Glomerular visceral epithelial cell (primary cell): ENCODE measurements around the gene ALG8.

ENCODE experiments used
- DNase-seq: peaks from one replicate; pipeline ENCODE4 v3.0.0-alpha.2; 2016; ENCODE audit errors: extremely low spot score

Gene ALG8

DNA sequence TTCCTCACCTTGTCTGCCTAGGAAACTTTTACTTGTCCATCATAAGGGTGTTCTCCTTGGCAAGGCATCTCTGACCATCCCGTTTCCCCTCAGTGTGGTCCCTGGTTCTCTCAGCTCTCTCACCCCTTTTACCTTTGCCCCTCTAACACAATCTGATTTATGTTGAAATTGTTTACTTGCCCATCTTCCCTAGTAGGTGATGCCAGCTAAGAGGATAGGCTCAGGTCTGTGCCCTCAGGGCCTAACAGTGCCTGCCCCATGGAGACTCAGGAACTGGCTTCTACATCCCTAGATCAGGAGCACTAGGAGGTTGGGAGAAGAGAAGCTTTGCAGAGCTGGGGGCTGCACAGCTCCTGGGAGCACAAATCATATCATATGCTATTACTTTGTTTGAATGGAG lies 21.1 kb upstream of the ALG8 start:
- no peak for DNase-seq

DNA sequence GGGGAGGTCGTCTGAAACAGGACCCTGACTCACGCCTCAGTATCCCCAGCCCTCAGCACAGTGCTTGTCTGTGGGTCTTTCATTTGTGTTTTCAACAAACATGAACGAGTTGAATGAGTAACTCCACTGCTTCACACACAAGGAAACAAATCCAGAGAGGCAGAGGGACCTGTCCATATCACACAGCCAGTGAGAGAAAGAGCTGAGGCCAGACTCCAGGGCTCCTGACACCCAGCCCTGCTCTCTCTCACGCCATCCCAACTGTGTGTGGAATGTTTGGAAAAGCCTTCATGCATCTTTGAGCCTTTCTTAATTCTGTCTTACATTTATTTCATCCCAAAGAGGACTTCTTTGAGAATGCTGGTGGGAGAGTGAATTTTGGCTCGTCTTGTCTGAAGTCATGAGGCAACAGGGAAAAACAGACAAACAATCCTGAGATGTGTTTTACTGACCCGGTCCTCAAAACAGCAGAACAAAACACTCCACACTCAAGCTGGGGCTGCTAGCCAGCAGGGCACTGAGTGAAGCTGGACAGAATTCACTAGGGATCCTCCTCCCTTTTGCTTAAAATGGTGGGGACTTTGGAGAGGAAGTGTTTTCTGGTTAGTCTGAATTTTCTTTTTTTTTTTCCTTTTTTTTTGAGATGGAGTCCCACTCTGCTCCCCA lies 19.7 kb upstream of the ALG8 start:
- DNase-seq: no peak

DNA sequence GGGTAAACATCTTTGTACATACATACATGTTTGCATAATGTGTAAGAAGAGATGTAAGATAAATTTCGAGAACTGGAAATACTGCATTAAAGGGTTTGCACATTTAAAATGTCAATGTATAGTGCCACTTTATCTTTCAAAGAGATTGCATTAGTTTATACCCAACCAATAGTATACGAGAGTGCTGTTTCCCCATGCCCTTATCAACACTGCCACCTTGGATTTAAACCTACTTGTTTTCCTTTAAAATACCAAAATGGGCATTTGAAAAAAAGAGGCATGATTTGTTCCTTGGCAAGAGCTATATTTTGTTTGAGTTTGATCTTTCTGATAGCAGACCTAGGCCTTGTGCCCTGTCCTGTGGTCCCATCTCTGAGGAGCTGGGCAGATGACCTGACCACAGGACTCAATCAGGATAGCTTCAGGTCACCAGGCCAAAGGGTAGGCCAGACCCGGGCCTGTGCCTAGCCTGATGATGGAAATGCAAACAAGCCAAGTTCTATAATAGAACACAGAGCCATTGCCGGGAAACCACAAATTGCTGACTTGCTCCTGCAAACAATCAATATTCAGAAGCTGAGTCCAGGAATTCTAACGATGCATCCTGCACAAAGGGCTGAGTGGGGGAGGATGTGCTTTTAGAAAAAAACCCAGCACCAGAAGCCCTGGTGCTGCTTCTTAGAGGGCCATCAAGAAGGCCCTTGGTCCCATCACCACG lies 16.9 kb upstream of the ALG8 start:
- no peak for DNase-seq

DNA sequence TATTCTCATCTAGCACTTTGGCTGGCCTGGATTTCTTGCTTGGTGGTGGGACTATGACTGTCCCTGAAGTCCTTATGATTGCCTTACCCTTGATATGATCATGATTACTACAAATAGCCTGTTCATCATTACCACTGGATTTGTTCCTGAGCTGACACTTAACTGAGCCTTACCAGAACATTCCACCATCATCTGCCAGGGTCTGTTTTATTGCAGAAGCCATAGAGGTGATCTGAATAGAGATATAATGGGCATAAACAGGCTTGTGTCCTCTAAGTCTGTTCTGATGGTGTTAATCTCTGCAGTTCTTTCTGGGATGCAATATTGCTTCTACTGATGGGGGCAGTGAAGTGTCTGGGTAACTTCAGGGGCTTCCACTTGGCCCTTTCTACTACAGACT lies 12.4 kb upstream of the ALG8 start:
- DNase-seq: no peak

DNA sequence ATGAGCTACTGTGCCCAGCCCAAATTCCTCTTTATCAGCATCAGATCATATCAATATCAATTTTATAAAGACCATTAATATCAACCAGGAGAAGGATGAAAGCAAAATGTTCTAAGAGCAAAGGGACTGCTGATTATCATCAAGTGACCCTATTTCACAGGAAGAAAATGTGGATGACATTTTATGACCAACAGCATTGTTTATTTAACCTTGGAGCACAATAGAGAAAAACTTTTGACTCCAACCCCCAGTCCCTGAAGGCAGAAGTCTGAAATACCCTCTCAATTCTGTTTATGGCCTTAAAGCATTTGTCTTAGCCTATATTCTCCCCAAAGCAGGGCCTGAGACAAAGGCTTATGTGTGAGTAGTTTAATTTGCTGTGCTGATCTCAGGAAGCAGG lies 11.3 kb upstream of the ALG8 start:
- no peak for DNase-seq

DNA sequence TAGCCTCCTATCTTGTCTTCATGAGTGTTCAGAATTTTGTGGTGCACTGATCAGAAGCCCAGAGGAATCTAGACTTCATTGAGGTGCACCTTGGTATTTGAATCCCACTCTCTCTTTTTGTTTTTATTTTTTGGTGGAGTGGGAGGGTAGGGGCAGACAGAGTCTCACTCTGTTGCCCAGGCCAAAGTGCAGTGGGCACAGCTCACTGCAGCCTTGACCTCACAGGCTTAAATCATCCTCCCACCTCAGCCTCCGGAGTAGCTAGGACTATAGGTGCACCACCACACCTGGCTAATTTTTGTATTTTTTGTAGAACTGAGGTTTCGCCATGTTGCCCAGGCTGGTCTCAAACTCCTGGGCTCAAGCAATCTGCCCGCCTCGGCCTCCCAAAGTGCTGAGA lies 10.9 kb upstream of the ALG8 start:
- no peak for DNase-seq

DNA sequence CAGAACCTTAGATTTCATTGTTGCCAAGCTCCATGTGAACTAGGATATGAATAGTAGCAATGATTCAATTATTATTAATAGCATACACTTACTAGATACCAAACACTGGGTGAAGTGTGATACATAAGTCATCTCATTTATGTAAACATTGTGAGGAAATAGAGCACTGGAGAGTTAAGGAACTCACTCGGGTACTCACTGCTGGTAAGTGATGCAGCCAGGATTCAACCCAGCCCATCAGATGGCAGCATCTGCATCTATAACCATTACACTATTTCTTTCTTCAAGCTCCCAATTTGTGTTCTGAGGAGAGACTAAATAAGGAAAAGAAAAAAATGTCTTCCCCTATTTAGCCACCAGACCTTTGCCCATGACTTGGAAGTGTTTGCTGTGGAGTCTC lies 10.2 kb upstream of the ALG8 start:
- DNase-seq: no peak

DNA sequence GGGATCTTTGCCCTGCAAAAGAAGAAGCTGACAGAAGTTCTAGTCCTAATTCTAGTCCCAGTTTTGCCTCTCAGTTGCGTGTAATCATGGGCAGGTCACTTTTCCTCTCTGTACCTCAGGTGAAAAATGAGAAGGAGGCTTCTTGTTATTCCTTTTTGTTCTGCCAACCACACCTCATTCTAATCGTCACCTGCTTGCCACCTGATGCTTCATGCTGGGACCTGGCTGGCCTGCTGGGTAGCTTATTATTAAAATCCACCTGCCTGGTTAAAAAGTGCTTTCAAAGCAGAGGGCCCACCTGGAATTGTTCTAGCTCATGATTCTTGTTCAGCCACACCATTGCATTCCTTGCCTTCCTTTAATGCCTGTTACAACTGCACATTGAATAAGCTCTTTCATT lies 8.4 kb upstream of the ALG8 start:
- no peak for DNase-seq

DNA sequence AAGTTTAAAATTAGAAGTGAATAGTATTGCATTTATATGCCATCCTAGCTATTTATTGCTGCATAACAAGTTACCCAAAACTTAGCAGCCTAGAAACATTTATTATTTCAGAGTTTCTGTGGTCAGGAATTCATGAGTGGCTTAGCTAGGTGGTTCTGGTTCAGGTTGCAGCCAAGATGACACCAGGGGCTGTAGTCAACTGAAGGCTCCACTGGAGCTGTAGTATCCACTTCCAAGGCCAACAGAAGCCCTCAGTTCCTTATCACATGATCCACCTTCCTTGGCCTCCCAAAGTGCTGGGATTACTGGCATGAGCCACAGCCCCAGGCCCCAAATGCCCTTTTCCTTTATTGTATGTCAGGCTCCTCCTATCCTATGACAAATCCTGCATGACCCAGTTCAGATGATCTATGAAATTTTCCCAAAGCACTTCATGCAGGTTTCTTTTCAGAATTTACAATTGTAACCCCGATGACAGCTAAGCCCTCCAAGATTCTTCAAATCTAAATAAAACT lies 6.1 kb upstream of the ALG8 start:
- no peak for DNase-seq

DNA sequence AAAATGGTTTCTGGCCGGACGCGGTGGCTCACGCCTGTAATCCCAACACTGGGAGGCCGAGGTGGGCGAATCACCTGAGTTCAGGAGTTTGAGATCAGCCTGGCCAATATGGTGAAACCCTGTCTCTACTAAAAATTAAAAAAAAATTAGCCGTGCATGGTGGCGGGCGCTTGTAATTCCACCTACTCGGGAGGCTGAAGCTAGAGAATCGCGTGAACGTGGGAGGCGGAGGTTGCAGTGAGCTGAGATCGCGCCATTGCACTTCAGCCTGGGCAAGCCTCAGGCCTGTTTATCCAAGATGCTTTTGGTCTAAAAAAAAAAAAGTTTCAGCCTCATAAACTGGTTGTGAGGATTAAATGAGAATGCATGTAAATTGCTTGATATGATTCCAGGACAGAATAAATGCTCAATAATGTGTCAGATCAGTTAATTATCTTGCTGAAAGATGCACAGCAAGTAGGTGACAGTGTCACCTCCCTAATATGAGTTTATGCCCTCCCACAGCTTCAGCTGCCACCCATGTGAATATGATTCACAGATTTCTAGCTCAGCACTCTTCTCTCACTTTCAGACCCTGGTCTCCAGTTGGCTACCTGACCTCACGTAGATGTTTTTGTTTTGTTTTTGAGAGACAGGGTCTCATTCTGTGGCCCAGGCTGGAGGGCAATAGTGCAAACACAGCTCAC lies 1.1 kb upstream of the ALG8 start:
- no peak for DNase-seq

DNA sequence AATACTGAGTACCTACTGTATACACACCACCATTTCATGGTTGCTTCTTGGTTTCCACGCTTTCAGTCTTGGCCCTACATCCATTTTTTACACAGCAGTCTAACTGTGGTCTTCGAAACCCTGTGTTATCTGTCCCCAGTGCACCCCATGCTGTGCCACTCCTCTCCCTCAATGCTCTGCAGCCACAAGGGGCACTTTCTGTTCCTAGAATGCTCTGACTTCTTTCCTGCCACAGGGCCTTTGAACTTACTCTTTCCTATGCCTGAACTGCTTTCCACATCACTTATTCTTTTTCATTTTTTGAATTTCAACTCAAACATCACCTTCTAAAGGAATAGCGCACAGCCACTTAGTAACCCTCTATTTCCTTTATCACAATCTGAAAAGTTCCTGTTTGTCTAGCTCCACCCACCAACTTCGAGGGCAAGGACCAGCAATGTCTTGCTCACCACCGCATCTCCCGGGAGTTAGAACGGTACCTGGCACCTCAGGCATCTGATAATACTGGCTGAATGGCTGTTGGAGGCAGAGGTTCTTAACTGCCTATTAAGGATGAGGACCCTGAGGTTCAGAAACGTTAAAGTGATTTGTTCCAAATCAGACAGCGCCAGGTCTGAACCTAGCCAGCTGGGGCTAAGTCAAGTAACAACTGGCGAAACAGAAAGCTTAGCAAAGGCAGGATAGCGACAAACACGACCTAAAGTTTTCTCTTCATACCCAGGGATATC lies 568 bp downstream of the ALG8 start:
- DNase-seq: peak; percentile 31

DNA sequence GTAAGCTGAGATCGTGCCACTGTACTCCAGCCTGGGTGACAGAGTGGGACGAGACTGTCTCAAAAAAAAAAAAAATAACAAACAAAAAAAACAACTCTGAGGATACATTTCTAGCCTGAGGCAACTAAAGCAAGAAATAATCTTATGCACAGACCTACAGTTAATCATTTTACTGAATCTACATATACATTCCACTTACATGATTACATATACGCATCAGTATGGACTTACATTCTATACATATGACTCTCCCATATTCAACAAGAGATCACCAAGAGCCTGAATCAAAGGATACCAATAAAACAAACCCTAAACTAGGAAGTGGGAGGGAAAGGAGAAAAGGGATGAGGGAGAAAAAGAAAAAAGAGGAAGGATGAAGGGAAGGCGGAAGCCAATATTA lies 1.1 kb downstream of the ALG8 start:
- DNase-seq: no peak

DNA sequence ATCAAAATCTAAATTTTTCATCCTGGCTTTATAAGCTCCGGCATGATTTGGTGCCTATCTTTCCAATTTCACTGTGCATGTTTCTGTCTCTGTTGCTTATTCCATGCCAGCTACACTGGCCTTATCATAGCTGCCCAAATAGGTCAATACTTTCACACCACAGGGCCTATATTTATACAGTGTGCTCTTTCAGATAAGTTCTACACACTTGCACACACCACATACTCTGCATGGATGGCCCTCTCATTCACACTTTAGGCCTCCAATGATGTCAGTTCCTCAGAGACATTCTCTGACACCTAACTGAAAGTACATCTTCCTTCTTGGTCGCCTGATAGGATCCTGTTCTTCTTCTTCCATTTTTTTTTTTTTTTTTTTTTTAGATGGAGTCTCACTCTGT lies 7.0 kb downstream of the ALG8 start:
- DNase-seq: no peak

DNA sequence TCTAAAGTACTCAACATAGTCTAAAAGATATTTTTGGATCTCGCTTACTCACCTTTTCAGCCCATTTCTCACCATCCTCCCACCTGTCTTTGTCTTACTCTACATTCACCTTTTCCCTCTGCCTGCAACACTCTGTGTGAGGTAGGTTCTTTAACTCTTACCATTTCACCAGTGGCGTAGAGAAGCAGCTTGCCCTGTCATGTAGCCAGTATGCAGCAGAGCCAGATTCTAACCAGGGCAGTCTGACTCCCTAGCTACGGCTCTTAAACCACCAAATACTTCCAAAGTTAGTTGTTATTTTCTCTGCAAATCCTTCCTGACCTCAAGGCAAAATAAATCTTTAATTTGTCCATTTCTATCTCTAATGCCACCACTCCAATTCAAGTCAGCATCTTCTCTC lies 7.5 kb downstream of the ALG8 start:
- DNase-seq: no peak

DNA sequence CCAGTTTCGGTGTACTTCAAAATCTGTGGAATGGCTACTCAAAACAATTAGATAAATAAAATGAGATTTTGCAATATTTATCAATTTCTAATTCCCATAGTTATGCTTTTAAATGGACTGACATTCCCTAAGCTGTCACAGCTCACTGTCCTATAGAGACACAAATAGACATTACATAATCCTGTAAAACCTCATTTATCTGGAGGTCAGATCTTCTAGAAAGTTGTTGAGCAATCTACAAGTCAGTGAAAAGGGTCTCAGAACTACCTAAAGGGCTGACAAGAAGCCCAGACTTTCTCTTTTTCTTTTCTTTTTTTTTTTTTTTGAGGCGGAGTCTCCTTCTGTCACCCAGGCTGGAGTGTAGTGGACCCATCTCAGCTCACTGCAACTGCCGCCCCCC lies 12.0 kb downstream of the ALG8 start:
- DNase-seq: no peak

DNA sequence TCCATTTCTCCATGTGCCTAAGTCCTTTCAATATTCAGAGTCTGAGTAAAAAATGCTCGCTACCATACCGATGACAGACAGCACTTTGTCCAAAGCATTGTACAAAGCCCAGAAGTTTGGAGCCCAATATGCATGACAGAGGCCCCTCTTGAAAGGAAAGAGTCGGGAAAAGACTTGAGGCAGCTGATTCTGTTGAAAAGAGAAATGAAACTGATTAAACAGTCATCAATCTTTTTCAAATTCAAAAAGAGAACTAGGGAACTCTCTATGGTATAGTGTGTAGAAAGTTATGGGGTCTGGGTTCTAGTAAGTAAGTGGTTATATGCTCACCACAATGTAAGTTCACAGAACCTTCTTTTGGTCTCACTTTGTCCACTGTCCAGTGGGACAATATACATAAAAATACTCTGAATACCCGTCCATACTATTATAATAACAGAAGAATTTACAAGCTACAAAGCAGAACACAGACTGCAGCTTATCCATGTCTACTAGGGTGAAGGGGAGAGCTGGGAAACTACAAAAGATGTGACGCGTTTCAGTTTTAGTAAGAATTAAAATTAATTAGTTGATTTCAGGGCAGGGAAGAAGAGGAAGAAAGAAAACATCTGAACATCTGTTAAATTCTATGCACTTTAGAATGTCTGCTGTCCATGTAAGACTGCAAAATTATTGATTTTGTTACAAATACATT lies 26.7 kb downstream of the ALG8 start:
- no peak for DNase-seq

DNA sequence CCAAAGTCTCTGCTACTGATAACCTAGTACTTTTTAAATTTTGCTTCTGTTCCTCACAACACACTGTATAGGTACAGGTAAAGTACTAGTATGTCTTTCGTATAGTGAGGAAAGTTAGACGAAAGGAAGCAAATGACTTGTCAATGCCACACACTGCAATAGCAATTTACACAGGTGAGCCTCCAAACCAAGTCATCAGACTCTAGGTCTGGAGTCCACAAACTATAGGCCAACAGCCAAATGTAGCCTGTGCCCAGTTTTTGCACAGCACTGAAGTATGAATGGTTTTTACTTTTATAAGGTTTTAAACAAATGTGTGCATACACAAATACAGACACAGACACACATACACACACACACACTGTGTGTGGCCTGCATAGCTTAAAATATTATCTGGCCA lies 28.1 kb downstream of the ALG8 start:
- no peak for DNase-seq

DNA sequence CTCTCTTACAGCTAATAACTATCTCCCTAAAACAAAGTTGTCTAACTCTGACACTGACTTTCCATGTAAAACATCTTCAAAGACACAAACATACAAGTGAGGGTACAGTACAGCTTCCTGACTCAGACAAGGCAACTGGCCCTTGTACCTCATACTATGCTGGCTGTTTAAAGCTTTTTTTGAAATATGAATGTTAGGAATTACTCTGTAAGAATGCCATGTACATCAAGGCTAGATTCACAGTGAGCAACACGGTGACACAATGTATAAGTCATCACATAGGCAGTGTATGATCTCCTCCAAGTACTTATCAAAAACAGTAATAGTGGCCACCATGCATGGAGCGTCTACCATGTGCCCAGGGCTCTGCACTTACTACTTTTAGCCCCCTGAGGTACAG lies 28.6 kb downstream of the ALG8 start:
- DNase-seq: no peak

DNA sequence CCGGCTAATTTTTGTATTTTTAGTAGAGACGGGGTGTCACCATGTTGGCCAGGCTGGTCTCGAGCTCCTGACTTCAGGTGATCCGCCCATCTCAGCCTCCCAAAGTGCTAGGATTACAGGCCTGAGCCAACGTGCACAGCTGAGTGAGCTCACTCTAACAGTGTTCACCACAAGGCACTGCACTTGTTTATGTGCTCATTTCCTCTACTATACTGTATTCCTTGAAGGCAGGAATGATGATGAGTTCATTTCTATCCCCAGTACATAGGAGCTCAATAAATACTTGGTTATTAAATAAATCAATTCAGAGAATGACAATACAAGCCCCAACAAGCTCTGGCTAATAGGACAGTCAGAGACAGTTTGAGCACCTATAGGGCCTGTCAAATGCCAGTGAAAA lies 29.1 kb downstream of the ALG8 start:
- DNase-seq: no peak

DNA sequence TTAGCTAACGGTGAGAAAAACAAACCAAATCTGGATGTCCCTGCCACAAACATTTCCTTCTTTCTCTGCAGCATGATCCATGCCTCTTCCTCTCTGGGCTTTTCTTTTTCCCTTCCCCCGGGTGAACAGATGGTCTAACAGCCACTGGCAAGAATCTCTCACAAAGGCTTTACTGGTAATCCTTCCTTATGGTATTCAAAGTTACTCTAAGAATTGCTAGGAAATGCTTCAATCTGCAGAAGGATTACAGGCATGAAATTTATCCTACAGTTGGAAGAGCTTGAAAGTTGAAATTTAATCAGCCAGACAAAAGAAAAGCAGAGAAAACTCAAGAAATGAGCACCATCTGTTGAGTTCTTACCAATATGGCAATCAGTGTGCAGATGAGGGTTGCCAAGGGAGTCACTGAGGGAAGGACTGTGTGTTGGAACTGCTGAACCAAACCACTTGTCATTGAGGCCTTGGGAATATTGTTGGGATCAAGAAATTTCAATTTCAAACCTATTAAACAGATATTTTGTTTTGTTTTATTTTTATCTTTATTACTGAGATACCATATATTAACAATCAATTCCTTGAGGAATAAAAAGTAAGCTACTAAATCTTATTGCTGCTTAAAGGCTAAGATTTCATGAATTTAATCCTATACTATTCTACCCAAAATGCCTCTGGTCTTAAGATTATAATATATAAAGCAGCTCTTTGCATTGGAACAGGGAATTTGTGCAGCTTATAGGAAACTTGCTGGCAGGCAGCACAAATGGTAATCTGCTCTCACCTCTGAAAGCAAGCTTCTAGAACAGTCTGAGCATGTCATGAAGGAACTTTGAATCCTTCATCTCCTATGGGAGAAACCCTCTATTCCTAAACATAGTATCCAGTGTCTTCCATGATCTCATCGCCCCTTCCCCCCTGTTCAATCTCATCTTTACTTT lies 30.1 kb downstream of the ALG8 start:
- no peak for DNase-seq
